Fibroblast of mammary gland (primary cell): ENCODE data around the gene CCDC78.
A peak's percentile ranks its signal among the peaks of the same experiment; 100 is the strongest.

Experiments used
- DNase-seq: peaks from one replicate; pipeline ENCODE4 v3.0.0-alpha.2; 2010; ENCODE audit warnings: low read depth
- H3K4me3 ChIP-seq: 2 replicates; pipeline ENCODE4 v1.5.1; 2011; ENCODE audit warnings: low read depth, mild to moderate bottlenecking, low read length, moderate library complexity; ENCODE audit not compliant: control insufficient read depth
- CTCF ChIP-seq: conservative IDR thresholded peaks from 2 replicates; pipeline ENCODE4 v1.5.1; 2011; ENCODE audit warnings: low read depth, low read length, inconsistent platforms; ENCODE audit not compliant: control insufficient read depth, insufficient read depth

The CCDC78 gene

GRCh38 chr16:741986-742629 is 15.9 kb upstream of the CCDC78 start:
- DNase-seq, result no peak
- no peak for TF ChIP-seq CTCF
- H3K4me3 ChIP-seq, result no peak overlapping the region

GRCh38 chr16:740764-741505 is 14.7 kb upstream of the CCDC78 start, which contains the start of gene CIAO3:
Gene CIAO3 (minus strand): TSS chr16:740997. CDS start chr16:740985, 12 bp downstream.
- DNase-seq, result peak; percentile 85
- TF ChIP-seq CTCF, result no peak
- peak within 1 kb of the TSS; percentile 63 for H3K4me3 ChIP-seq

GRCh38 chr16:740459-740763 is 14.2 kb upstream of the CCDC78 start:
- DNase-seq, result no peak
- peak overlapping the region; percentile 63 for H3K4me3 ChIP-seq
- no peak for TF ChIP-seq CTCF

GRCh38 chr16:739560-740458 is 13.6 kb upstream of the CCDC78 start:
- no peak for TF ChIP-seq CTCF
- no peak for DNase-seq
- peak overlapping the region; percentile 63 for H3K4me3 ChIP-seq

- H3K4me3 ChIP-seq, result no peak overlapping the region
- no peak for TF ChIP-seq CTCF
- DNase-seq, result no peak
Observed at GRCh38 chr16:736936-737481, 10.8 kb upstream of the CCDC78 start.

- TF ChIP-seq CTCF, result no peak
- DNase-seq, result no peak
- H3K4me3 ChIP-seq, result no peak overlapping the region
Observed at GRCh38 chr16:735982-736453, 9.8 kb upstream of the CCDC78 start.
